ENCODE results near the gene RNU1-3.
"Not testable (repeated sequence)": the region's sequence is repeated elsewhere in the genome, so short reads cannot be mapped to it uniquely, and the experiment has no call there.

The RNU1-3 gene

DNA sequence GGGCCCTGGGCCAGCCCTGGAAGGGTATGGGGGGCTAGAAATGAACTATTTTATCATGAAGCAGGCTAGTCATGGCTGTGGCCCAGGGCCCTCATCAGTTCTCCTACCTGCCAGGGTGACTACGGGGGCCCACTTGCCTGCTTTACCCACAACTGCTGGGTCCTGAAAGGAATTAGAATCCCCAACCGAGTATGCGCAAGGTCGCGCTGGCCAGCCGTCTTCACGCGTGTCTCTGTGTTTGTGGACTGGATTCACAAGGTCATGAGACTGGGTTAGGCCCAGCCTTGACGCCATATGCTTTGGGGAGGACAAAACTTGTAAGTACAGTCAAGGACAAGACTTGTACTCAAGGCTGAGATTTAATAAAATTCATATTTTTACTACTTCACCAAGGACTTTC lies 16.8 kb downstream of the RNU1-3 start:
- H3K79me2 ChIP-seq (ENCODE audit: control insufficient read depth, insufficient read depth, low read length, unreplicated experiment); H3K36me3 ChIP-seq (ENCODE audit: insufficient read depth, low read length); H3K4me3 ChIP-seq (ENCODE audit: low read depth, low read length); H2AFZ ChIP-seq (ENCODE audit: low read length, unreplicated experiment); H3K27me3 ChIP-seq (ENCODE audit: insufficient read depth, low read length); H3K4me1 ChIP-seq (ENCODE audit: control insufficient read depth, insufficient read depth, low read length, unreplicated experiment); H3K27ac ChIP-seq (ENCODE audit: low read depth, low read length): not testable (repeated sequence)

DNA sequence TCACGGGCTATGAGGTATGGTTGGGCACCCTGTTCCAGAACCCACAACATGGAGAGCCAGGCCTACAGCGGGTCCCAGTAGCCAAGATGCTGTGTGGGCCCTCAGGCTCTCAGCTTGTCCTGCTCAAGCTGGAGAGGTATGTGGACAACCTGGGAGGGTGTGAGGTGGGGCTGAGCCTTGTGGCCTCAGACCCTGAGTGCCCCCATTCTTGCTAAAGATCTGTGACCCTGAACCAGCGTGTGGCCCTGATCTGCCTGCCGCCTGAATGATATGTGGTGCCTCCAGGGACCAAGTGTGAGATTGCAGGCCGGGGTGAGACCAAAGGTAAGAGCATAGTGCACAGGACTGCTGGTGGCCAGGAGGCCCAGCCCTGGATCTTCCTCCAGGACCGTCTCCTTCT lies 17.4 kb downstream of the RNU1-3 start:
- not testable (repeated sequence) for H3K27me3 ChIP-seq (ENCODE audit: insufficient read depth, low read length); H3K4me1 ChIP-seq (ENCODE audit: control insufficient read depth, insufficient read depth, low read length, unreplicated experiment); H3K79me2 ChIP-seq (ENCODE audit: control insufficient read depth, insufficient read depth, low read length, unreplicated experiment); H3K4me3 ChIP-seq (ENCODE audit: low read depth, low read length); H2AFZ ChIP-seq (ENCODE audit: low read length, unreplicated experiment); H3K27ac ChIP-seq (ENCODE audit: low read depth, low read length); H3K36me3 ChIP-seq (ENCODE audit: insufficient read depth, low read length)

DNA sequence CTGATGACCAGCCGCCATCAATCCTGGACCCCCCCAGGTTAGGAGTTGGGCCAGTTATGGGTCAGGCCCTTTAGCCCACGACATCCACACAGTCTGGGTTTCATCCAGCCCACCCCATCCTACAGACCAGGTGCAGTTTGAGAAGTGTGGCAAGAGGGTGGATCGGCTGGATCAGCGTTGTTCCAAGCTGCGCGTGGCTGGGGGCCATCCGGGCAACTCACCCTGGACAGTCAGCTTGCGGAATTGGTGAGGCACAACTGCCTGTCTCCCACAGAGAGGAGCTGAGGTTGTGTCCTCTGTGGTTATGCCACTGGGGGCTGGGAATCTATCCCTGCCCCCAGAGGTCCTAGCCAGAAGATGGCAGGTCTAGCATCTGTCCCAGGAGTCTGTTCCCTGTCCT lies 18.0 kb downstream of the RNU1-3 start:
- not testable (repeated sequence) for H2AFZ ChIP-seq (ENCODE audit: low read length, unreplicated experiment); H3K79me2 ChIP-seq (ENCODE audit: control insufficient read depth, insufficient read depth, low read length, unreplicated experiment); H3K4me1 ChIP-seq (ENCODE audit: control insufficient read depth, insufficient read depth, low read length, unreplicated experiment); H3K27me3 ChIP-seq (ENCODE audit: insufficient read depth, low read length); H3K27ac ChIP-seq (ENCODE audit: low read depth, low read length); H3K4me3 ChIP-seq (ENCODE audit: low read depth, low read length); H3K36me3 ChIP-seq (ENCODE audit: insufficient read depth, low read length)

DNA sequence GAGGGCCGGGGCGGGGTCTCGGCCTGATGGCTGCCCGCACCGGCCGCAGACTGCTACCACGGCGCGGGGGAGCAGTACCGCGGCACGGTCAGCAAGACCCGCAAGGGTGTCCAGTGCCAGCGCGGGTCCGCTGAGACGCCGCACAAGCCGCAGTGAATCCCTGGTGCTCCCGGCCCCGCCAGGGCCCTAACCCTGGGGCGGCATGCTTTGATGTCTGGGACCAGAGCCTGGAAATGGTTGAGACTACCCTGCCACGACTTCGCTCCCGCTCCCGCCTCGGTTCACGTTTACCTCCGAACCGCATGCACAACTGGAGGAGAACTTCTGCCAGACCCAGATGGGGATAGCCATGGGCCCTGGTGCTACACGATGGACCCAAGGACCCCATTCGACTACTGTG lies 18.5 kb downstream of the RNU1-3 start:
- H3K4me3 ChIP-seq (ENCODE audit: low read depth, low read length); H3K27ac ChIP-seq (ENCODE audit: low read depth, low read length): not testable (repeated sequence)

DNA sequence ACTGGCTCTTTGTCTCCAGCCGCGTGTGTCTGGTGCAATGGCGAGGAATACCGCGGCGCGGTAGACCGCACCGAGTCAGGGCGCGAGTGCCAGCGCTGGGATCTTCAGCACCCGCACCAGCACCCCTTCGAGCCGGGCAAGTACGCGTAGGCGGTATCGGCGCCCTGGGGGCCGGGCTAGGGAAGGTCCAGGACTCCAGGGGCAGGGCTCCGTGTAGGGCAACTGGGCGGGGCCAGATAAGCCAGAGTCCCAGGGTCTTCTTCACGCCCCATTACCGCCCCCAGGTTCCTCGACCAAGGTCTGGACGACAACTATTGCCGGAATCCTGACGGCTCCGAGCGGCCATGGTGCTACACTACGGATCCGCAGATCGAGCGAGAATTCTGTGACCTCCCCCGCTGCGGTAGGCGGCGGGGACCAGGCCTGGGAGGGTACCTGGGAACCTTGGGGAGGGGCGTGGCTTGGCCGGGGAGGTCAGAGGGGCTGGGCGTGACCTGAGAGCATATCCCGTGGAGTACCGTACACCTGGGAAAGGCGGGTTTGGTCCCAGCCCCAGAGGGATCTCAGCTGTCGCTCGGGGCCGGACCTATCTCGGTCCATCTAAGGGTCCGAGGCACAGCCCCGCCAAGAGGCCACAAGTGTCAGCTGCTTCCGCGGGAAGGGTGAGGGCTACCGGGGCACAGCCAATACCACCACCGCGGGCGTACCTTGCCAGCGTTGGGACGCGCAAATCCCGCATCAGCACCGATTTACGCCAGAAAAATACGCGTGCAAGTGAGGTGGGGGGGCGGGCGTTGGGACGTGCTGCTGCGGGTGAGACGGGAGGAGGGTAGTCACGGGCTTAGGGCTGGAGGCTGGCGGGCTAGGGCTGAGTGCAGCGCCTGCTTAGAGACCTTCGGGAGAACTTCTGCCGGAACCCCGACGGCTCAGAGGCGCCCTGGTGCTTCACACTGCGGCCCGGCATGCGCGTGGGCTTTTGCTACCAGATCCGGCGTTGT lies 19.3 kb downstream of the RNU1-3 start:
- H3K4me3 ChIP-seq (ENCODE audit: low read depth, low read length); H3K27ac ChIP-seq (ENCODE audit: low read depth, low read length); H3K27me3 ChIP-seq (ENCODE audit: insufficient read depth, low read length); H3K36me3 ChIP-seq (ENCODE audit: insufficient read depth, low read length); H2AFZ ChIP-seq (ENCODE audit: low read length, unreplicated experiment): not testable (repeated sequence)
- H3K79me2 ChIP-seq (ENCODE audit: control insufficient read depth, insufficient read depth, low read length, unreplicated experiment), result peaks cover 17% of the 10 kb centered on the region
- peaks cover 15% of the 10 kb centered on the region for H3K4me1 ChIP-seq (ENCODE audit: control insufficient read depth, insufficient read depth, low read length, unreplicated experiment)

More for the DNA sequence above, 18.5 kb downstream of the RNU1-3 start:
- H2AFZ ChIP-seq (ENCODE audit: low read length, unreplicated experiment); H3K27me3 ChIP-seq (ENCODE audit: insufficient read depth, low read length); H3K36me3 ChIP-seq (ENCODE audit: insufficient read depth, low read length): not testable (repeated sequence)
- H3K79me2 ChIP-seq (ENCODE audit: control insufficient read depth, insufficient read depth, low read length, unreplicated experiment), result peaks cover 11% of the 10 kb centered on the region
- H3K4me1 ChIP-seq (ENCODE audit: control insufficient read depth, insufficient read depth, low read length, unreplicated experiment), result peaks cover 11% of the 10 kb centered on the region

DNA sequence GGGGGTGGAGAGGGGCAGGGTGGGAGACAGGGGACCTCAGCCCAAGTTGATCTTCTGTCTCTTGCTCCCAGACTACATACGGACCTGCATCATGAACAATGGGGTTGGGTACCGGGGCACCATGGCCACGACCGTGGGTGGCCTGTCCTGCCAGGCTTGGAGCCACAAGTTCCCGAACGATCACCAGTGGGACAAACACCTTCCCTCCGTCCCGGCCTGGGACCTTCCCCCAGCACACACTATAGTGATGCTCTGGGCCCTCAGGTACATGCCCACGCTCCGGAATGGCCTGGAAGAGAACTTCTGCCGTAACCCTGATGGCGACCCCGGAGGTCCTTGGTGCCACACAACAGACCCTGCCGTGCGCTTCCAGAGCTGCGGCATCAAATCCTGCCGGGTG lies 20.0 kb downstream of the RNU1-3 start:
- H2AFZ ChIP-seq (ENCODE audit: low read length, unreplicated experiment); H3K4me3 ChIP-seq (ENCODE audit: low read depth, low read length); H3K27me3 ChIP-seq (ENCODE audit: insufficient read depth, low read length); H3K36me3 ChIP-seq (ENCODE audit: insufficient read depth, low read length); H3K27ac ChIP-seq (ENCODE audit: low read depth, low read length): not testable (repeated sequence)
- Histone ChIP-seq H3K79me2 (ENCODE audit: control insufficient read depth, insufficient read depth, low read length, unreplicated experiment) (peaks cover 17% of the 10 kb centered on the region), H3K4me1 (ENCODE audit: control insufficient read depth, insufficient read depth, low read length, unreplicated experiment) (peaks cover 15% of the 10 kb centered on the region)

DNA sequence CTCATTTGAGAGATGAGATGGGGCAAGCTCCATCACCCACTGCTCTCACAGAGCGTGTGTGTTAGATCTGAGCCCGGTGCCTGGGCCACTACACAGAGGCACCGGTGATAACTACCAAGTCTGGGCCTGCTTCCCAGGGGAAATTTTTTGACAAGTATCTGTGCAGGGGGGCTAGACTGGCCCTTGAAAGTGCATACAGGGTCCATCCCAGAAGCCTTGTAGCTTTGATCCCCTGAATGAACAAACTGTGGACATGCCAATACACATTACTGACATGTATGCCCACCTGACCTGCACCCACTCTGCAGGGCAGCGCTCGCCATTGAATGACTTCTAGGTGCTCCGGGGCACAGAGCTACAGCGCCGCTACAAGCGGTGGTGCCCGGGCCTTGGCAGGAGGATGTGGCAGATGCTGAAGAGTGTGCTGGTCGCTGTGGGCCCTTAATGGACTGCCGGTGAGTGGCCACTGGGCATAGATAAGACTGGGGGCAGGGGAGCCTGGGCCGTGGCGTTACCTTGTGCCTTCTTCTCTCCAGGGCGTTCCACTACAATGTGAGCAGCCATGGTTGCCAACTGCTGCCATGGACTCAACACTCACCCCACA lies 20.6 kb downstream of the RNU1-3 start:
- not testable (repeated sequence) for H3K36me3 ChIP-seq (ENCODE audit: insufficient read depth, low read length); H3K27me3 ChIP-seq (ENCODE audit: insufficient read depth, low read length); H2AFZ ChIP-seq (ENCODE audit: low read length, unreplicated experiment); H3K27ac ChIP-seq (ENCODE audit: low read depth, low read length); H3K4me3 ChIP-seq (ENCODE audit: low read depth, low read length)
- H3K79me2 ChIP-seq (ENCODE audit: control insufficient read depth, insufficient read depth, low read length, unreplicated experiment), result peaks cover 17% of the 10 kb centered on the region
- H3K4me1 ChIP-seq (ENCODE audit: control insufficient read depth, insufficient read depth, low read length, unreplicated experiment), result peaks cover 15% of the 10 kb centered on the region

DNA sequence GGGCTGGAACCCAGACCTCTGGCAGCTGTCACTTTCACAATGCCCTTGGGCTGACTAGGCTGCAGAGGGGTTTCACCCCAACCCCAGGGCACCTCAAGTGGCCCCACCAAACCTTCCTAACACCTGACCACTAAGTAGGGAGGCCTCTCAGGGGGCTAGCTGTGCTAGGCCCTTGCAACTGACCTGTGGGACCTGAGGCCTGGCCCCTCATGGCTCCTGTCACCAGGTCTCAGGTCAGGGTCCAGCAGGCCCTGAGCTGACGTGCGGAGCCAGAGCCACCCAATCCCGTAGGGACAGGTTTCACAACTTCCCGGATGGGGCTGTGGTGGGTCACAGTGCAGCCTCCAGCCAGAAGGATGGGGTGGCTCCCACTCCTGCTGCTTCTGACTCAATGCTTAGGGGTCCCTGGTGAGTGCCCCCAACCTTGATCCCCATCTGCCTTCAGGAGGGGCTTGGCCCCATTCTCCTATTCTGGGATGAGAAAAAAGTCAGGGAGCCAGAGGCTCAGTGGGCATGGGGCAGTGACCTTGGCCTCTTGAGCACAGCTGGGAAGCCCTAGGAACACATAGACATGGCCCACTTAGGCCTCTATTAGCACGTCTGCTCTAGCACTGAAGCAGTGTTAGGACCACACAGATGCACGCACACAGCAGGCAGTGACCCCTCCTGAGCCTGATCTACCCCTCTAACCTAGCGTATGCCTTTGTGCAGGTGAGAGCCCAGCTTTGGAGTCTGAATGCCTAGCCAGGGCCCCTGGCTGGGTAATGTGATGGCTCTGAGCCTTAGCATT lies 21.3 kb downstream of the RNU1-3 start:
- H3K27me3 ChIP-seq (ENCODE audit: insufficient read depth, low read length); H3K36me3 ChIP-seq (ENCODE audit: insufficient read depth, low read length); H3K27ac ChIP-seq (ENCODE audit: low read depth, low read length): not testable (repeated sequence)
- Histone ChIP-seq H2AFZ (ENCODE audit: low read length, unreplicated experiment) (peak overlapping the region; percentile 90), H3K4me3 (ENCODE audit: low read depth, low read length) (peak overlapping the region; percentile 82), H3K4me1 (ENCODE audit: control insufficient read depth, insufficient read depth, low read length, unreplicated experiment) (peaks cover 15% of the 10 kb centered on the region), H3K79me2 (ENCODE audit: control insufficient read depth, insufficient read depth, low read length, unreplicated experiment) (peaks cover 17% of the 10 kb centered on the region)

DNA sequence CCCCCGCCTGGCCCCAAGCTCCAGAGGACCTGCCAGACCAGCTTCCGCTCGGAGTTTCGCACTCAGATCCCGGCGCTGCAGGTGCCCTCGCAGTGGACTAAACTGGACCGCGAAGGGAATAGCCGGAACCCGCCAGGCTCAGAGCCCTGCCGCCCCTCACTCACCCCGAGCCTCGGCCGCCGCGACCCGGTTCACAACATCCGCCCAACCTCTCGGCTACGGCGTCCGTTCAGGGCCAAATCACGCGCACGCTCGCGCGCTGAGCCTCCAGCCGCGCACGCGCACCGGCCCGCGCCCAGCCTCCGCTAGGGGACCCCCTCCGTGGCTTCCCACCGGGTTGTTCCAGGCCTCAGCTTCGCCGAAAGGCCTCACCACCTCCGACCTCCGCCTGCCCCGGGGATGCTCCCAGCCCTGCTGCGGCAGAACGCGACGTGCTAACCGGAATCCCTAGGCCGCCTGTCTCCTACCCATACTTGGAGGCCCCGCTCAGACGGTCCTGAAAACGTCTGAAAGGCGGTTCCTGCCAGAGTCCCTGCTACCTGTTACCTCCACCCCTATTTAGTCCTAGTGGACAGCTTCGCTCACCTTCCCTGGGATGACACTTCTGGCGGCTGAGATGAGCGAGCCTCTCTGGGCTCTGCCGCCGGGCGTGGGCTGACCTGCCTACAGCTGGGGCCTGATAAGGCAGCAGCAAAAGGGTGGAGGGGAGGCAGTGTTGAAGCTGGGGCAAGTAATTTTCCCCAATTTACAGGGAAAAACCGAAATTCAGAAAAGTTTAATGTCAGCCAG lies 22.1 kb downstream of the RNU1-3 start:
- H3K27me3 ChIP-seq (ENCODE audit: insufficient read depth, low read length); H3K36me3 ChIP-seq (ENCODE audit: insufficient read depth, low read length); H3K27ac ChIP-seq (ENCODE audit: low read depth, low read length): not testable (repeated sequence)
- Histone ChIP-seq H2AFZ (ENCODE audit: low read length, unreplicated experiment) (peak overlapping the region; percentile 90), H3K79me2 (ENCODE audit: control insufficient read depth, insufficient read depth, low read length, unreplicated experiment) (peaks cover 18% of the 10 kb centered on the region), H3K4me1 (ENCODE audit: control insufficient read depth, insufficient read depth, low read length, unreplicated experiment) (peaks cover 15% of the 10 kb centered on the region), H3K4me3 (ENCODE audit: low read depth, low read length) (peak overlapping the region; percentile 82)

DNA sequence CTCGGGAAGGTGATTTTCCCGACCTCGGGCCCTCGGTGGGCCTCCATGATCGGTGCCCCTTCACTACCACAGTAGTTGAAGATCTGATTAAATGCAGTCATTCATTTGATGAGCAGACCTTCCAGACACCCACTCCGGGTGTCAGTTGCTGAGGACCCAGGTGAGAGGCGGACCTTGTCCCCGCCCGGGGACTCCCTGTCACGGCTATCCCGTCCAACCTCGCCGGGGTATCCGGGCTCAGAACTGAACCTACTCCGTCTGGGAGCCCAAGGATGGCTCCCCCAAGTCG lies 22.6 kb downstream of the RNU1-3 start:
- Histone ChIP-seq H3K79me2 (ENCODE audit: control insufficient read depth, insufficient read depth, low read length, unreplicated experiment) (peaks cover 23% of the 10 kb centered on the region), H3K4me3 (ENCODE audit: low read depth, low read length) (peak overlapping the region; percentile 82), H3K27me3 (ENCODE audit: insufficient read depth, low read length) (no peaks in the 10 kb centered on the region; the same call in 1 of the 2 replicates), H2AFZ (ENCODE audit: low read length, unreplicated experiment) (peak overlapping the region; percentile 90), H3K36me3 (ENCODE audit: insufficient read depth, low read length) (no peaks in the 10 kb centered on the region), H3K4me1 (ENCODE audit: control insufficient read depth, insufficient read depth, low read length, unreplicated experiment) (peaks cover 15% of the 10 kb centered on the region), H3K27ac (ENCODE audit: low read depth, low read length) (no peak overlapping the region)
